Right atrium auricular region (tissue), 2 donors: ENCODE data around the gene BRICD5. TPM values are rescaled to one million over a fixed set of nuclear protein-coding genes. Genes with fewer than 3 reads are reported as not detected.

ENCODE experiments used
- DNase-seq: peaks from one replicate; pipeline ENCODE4 v3.0.0-alpha.2; 2019; ENCODE audit warnings: low spot score
- H3K27ac ChIP-seq, 2 donors: fragments of 200-600 bp; sonication (generic); 1 replicate in 1 of 2; 2 replicates in 1 of 2; pipeline ENCODE4 v1.5.1; 2016 to 2019
- H3K27me3 ChIP-seq, 2 donors: fragments of 200-600 bp; sonication (generic); one replicate each; pipeline versions ENCODE4 v1.5.1 to v1.6.0; 2017 to 2019
- H3K36me3 ChIP-seq: fragments of 200-600 bp; sonication (generic); one replicate; pipeline ENCODE4 v1.5.1; 2016
- H3K4me1 ChIP-seq, 2 donors: fragments of 200-600 bp; sonication (generic); one replicate each; pipeline versions ENCODE4 v1.5.1 to v1.6.0; 2017 to 2019
- H3K4me3 ChIP-seq, 2 donors: fragments of 200-600 bp; sonication (generic); 1 replicate in 1 of 2; 2 replicates in 1 of 2; pipeline ENCODE4 v1.5.1; 2017 to 2019; ENCODE audit warnings: mild to moderate bottlenecking in 1 of 2, moderate library complexity in 1 of 2
- H3K9me3 ChIP-seq, 2 donors: fragments of 200-600 bp; sonication (generic); one replicate each; pipeline ENCODE4 v1.5.1; 2019
- total RNA-seq, 2 donors: library from RNA; depleted of rRNA; stranded (reverse); fragments of >200 nt; gene quantifications; one replicate each; pipeline ENCODE4 v1.1.0, GENCODE V29; 2016
- TF ChIP-seq, protein P1 (sequence below), 2 donors: fragments of 200-600 bp; sonication (generic); IDR thresholded peaks; one replicate each; pipeline ENCODE4 v1.5.1; 2019; ENCODE audit warnings: antibody characterized with exemption in 2 of 2

BRICD5 gene
- total RNA-seq, 2 donors from 2014 or later: 1.2 to 1.6 TPM

DNA sequence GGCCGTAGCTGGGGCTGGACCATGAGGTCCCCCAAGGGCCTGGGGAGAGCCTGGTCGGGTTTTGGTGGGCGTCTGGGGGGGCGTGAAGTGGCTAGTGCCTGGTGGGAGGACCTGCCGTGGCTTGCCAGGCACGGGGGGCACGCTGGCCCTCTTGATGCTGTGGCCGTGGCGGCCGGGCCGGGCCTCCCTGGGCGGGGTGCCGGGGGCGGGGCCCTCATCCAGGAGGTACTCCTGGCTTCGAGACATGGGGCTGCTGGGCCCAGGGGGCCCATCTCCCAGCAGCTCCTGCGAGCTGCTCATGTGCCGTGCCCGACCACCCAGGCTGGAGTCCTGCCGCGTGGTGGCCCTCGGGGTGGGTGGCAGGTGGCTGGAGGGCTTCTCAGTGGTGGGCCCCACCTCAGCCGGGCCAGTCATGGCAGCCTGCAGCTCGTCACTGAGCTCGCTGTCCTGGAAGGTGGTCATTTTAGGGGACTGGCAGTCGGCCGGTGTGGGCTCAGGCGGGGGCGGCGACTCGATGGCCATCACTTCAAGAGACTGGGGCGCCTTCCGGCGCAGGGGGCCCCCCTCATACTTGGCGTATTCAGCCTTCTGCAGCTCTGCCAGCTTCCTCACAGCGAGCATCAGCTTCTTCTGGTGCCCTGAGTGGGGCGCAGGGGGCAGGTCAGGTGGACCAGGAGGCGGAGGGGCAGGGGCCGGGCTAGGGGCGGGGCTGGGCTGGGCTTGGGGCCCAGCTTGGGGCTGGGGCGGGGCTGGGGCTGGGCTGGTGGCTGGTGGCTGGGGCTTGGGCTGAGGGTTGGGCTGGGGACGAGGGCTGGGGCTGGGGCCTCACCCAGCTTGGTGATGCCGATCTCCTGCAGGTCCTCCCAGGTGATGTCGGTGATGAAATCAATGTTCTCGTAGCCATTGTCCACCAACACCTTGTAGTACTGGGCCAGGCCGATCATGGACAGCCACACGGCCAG, 29.4 kb downstream of the BRICD5 start:
- DNase-seq: no peak
- Histone ChIP-seq H3K36me3 (peaks cover 2% of the 10 kb centered on the region), H3K9me3 (no peaks in the 10 kb centered on the region), H3K27ac (no peak overlapping the region), H3K4me3 (no peak overlapping the region), H3K4me1 (no peaks in the 10 kb centered on the region), H3K27me3 (no peaks in the 10 kb centered on the region)
- TF ChIP-seq, protein P1, sequence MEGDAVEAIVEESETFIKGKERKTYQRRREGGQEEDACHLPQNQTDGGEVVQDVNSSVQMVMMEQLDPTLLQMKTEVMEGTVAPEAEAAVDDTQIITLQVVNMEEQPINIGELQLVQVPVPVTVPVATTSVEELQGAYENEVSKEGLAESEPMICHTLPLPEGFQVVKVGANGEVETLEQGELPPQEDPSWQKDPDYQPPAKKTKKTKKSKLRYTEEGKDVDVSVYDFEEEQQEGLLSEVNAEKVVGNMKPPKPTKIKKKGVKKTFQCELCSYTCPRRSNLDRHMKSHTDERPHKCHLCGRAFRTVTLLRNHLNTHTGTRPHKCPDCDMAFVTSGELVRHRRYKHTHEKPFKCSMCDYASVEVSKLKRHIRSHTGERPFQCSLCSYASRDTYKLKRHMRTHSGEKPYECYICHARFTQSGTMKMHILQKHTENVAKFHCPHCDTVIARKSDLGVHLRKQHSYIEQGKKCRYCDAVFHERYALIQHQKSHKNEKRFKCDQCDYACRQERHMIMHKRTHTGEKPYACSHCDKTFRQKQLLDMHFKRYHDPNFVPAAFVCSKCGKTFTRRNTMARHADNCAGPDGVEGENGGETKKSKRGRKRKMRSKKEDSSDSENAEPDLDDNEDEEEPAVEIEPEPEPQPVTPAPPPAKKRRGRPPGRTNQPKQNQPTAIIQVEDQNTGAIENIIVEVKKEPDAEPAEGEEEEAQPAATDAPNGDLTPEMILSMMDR (IDR thresholded peaks at IDR 0.05): no peak

DNA sequence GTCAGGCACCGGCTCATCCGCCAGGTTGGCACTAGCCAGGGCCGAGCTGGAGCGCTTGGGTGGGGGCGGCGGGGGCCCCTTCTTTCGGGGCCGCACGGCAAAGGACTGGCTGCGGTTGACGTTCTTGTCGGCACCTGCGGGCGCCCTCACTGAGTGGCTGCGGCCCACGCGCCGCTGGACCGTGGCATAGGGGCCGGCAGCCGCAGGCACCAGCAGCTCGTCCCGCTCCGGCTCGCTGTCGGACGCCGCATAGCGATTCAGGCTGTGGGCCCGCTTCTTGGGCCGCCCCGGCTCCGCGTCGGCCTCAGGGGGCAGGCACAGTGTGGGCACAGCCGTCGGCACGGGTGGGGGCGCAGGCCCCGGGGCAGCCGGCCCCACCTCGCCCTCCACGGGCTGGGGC, 30.2 kb downstream of the BRICD5 start:
- Histone ChIP-seq H3K36me3 (peaks cover 9% of the 10 kb centered on the region), H3K4me1 (no peaks in the 10 kb centered on the region), H3K27me3 (no peaks in the 10 kb centered on the region), H3K27ac (no peak overlapping the region), H3K9me3 (no peaks in the 10 kb centered on the region), H3K4me3 (no peak overlapping the region)
- TF ChIP-seq, protein P1 (IDR thresholded peaks at IDR 0.05): no peak
- DNase-seq: no peak

DNA sequence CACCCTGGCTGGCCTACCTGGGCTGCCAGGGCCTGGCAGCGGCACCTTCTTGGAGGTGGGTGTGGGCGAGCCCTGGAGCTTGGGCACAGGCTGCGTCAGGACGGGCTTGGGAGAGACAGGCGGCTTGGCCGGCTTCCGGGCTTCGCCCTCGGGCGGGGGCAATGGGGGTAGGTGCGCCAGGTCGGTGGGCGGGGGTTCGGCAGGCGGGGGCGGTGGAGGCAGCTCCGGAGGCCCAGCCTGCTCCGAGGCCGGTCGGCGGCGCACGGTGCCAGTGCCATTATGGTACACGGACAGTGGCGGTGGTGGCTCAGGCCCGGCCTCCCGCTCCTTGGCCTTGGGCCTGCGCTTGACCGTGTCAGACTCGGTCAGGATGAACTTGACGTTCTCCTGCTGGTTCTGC, 31.1 kb downstream of the BRICD5 start:
- Histone ChIP-seq H3K4me3 (no peak overlapping the region), H3K36me3 (peaks cover 18% of the 10 kb centered on the region), H3K27ac (no peak overlapping the region), H3K27me3 (no peaks in the 10 kb centered on the region), H3K9me3 (no peaks in the 10 kb centered on the region), H3K4me1 (no peaks in the 10 kb centered on the region)
- TF ChIP-seq, protein P1 (IDR thresholded peaks at IDR 0.05): no peak
- DNase-seq: no peak

- TF ChIP-seq, protein P1 (IDR thresholded peaks at IDR 0.05): no peak
- Histone ChIP-seq H3K4me1 (no peaks in the 10 kb centered on the region), H3K36me3 (peaks cover 23% of the 10 kb centered on the region), H3K27ac (no peak overlapping the region), H3K9me3 (no peaks in the 10 kb centered on the region), H3K27me3 (no peaks in the 10 kb centered on the region), H3K4me3 (no peak overlapping the region)
- DNase-seq: no peak
Observed at GRCh38 chr16:2179107-2179501, 31.6 kb downstream of the BRICD5 start.

DNA sequence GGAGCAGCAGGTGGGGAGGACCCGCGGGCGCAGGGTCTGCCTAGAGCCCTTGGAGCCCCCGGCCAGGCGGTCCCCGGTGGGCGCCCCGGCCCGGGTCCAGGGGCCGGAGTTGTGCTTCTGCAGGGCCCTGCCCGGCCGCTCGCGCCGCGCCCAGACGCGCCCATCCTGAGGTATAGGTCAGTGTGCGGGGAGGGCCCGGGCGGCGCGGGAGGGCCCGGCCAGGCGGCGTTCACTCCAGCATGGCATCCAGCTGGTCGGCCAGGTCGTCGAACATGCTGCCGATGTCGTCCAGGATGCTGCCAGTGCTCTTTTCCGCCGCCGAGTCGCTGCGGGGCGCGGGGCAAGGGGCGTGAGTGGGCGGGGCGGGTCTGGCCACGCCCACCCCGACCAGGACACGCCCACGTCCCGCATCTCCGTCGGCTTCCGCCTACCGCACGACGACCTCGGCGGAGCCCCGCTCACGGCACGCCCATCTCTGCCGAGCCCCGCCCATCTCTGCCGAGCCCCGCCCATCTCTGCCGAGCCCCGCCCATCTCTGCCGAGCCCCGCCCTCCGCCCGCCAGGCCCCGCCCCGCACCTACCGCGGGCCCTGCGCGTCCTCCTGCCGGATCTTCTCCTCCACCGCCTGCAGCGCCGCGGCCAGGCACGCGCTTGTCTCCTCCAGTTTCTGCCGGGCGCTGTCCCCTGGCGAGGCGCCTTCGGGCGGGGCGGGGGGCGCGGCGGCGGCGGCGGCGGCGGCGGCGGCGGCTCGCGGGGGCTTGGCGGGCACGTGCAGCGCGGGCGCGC, 32.1 kb downstream of the BRICD5 start:
- TF ChIP-seq, protein P1 (IDR thresholded peaks at IDR 0.05): no peak
- no peaks in the 10 kb centered on the region for H3K27me3 ChIP-seq
- no peaks in the 10 kb centered on the region for H3K9me3 ChIP-seq
- no peak overlapping the region for H3K4me3 ChIP-seq
- no peaks in the 10 kb centered on the region for H3K4me1 ChIP-seq
- no peak for DNase-seq
- H3K36me3 ChIP-seq: peaks cover 29% of the 10 kb centered on the region
- no peak overlapping the region for H3K27ac ChIP-seq
